GM19023 (cell line): ENCODE data around the gene MAP3K1.
"Not testable (repeated sequence)": the region's sequence is repeated elsewhere in the genome, so short reads cannot be mapped to it uniquely, and the experiment has no call there.

Experiments used
- ATAC-seq: cut with Tn5 transposase; IDR thresholded peaks from one replicate; pipeline ENCODE4 v1.9.1; 2021; ENCODE audit warnings: mild to moderate bottlenecking, moderate library complexity; ENCODE audit not compliant: unreplicated experiment

MAP3K1 gene

GRCh38 chr5:56814963-56815657 lies at the start of gene MAP3K1:
MAP3K1 (plus strand) TSS chr5:56815549; CDS start chr5:56815574, 25 bp downstream.
- ATAC-seq = peak; percentile 52

- ATAC-seq = no peak
Measured at GRCh38 chr5:56766926-56767325, 48.4 kb upstream of the MAP3K1 start.

- no peak for ATAC-seq
Measured at GRCh38 chr5:56769875-56770604, 45.3 kb upstream of the MAP3K1 start.

DNA sequence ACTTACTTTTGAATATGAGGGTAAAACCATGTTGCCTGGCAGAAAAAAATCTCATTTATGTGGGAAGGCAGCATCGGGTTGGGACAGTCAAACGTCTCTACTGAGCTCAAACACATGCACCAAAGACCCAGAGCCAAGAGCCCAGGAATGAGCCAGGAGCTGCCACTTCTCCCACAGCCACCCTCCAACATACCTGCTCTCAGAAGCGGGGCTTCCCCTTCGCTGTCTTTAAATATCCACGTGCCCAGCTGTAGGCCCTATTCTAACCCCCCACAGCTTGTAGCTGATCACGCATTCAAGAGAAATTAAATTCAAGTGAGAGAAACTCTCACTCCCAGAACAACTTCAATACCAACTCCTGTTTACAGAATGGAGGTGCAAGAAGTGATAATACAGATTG lies 42.6 kb upstream of the MAP3K1 start:
- ATAC-seq = no peak

GRCh38 chr5:56774957-56775356 lies 40.4 kb upstream of the MAP3K1 start:
- no peak for ATAC-seq

DNA sequence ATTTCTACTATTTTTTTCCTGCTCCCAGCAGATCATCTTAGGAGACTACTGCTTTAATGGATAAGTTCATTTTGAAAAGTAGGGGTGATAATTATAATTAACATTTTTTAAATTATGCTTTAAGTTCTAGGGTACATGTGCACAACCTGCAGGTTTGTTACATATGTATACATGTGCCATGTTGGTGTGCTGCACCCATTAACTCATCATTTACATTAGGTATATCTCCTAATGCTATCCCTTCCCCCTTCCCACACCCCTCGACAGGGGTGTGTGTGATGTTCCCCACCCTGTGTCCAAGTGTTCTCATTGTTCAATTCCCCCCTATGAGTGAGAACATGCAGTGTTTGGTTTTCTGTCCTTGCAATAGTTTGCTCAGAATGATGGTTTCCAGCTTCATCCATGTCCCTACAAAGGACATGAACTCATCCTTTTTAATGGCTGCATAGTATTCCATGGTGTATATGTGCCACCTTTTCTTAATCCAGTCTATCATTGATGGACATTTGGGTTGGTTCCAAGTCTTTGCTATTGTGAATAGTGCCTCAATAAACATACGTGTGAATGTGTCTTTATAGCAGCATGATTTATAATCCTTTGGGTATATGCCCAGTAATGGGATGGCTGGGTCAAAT lies 39.0 kb upstream of the MAP3K1 start:
- ATAC-seq = not testable (repeated sequence)

GRCh38 chr5:56783261-56783660 lies 32.1 kb upstream of the MAP3K1 start:
- no peak for ATAC-seq

- no peak for ATAC-seq
Measured at GRCh38 chr5:56786346-56786745, 29.0 kb upstream of the MAP3K1 start.

GRCh38 chr5:56791396-56791795 lies 24.0 kb upstream of the MAP3K1 start:
- no peak for ATAC-seq

- no peak for ATAC-seq
Measured at GRCh38 chr5:56798521-56798920, 16.8 kb upstream of the MAP3K1 start.

GRCh38 chr5:56800186-56800585 lies 15.2 kb upstream of the MAP3K1 start:
- no peak for ATAC-seq

- no peak for ATAC-seq
Measured at GRCh38 chr5:56801256-56801655, 14.1 kb upstream of the MAP3K1 start.

GRCh38 chr5:56802205-56802604 lies 13.1 kb upstream of the MAP3K1 start:
- no peak for ATAC-seq

DNA sequence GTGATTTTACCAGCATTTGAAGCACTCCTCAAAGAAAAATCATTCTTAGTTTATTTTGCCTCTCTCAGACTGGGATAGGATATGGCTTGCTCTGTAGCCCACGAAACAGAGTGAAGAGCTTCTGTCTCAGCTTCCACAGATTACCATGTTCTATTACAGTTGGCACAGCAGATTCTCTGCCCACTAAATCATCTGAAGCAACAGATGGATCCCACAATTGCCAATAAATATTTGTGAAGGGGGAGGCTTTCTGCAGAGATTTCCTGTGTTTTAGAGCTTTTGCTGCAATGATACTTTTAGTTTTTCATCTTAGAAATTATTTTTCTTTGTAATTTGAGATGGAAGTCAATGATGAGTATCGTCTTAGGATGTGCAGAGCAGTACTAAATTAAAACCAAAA lies 12.3 kb upstream of the MAP3K1 start:
- no peak for ATAC-seq

DNA sequence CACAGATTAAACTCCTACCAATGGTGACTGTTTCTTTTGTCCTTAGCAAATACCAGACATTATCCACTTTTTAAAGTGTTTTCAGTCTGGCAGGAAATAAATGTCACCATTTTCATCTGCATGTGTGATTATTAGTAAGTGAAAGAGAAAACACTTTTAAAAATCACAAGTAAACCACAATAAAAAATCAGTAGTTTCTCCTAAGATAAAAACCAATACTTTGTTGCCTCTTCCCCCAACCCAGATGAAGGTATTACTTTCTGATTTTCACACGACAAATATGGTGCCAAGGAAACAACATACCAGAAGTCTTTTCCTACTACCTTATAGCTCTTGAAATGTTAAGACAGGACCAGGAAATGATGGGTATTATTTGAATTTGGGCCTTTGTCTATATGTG lies 11.5 kb upstream of the MAP3K1 start:
- no peak for ATAC-seq

- no peak for ATAC-seq
Measured at GRCh38 chr5:56807679-56808078, 7.7 kb upstream of the MAP3K1 start.

DNA sequence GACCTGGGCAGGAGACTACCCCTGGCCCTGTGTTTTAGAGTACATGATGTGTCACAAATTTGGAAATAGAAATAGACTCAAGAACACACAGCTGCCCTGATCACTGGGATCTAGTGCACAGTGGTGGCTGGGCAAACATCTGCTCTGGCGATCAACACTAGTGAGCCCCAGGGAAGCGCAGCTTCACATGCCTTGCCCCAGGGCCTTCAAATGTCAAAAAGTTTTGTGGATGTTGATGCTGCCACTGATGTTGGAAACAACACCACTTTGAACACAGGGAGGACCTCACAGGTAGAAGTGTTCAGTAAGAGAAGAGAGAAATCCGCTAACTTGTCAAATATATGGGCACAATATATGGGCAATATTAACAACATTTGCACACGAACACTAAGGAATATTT lies 7.1 kb upstream of the MAP3K1 start:
- no peak for ATAC-seq

DNA sequence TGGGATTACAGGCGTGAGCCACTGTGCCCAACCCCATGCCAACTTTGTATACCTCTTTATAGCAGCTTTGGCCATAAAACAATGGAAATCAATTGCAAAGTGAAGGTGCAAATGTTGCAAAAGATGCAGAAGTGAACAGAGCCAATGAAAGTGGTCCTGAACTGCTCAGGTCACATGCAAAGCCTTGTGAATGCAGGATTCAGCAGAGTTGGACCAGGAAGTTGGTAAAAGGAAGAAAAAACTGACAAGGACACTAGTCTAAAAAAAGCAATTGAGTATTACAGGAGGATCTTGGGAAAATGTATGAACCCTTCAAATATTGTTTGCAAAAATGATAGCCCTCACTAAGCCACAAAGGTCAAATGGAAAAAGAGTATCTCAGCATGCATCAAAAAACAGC lies 4.5 kb upstream of the MAP3K1 start:
- no peak for ATAC-seq

DNA sequence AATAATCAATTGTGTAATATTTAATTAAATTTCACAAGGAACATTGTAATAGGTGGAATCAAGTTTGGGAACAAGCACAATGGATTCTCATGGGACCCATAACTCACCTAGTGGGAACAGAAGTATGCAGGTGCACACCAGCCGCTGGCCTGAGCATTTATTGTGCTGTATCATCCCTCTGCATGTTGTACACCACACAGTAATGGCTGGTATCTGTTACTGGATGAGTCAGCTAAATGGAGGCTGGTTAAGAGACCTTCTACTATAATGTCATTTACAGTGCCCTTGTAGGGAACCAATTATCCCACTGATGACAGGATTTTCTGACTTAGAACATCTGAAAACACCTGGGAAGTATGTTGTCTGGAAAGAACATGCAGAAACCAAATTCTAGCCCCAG lies 3.2 kb upstream of the MAP3K1 start:
- ATAC-seq = no peak

GRCh38 chr5:56813302-56813701 lies 2.0 kb upstream of the MAP3K1 start:
- no peak for ATAC-seq

DNA sequence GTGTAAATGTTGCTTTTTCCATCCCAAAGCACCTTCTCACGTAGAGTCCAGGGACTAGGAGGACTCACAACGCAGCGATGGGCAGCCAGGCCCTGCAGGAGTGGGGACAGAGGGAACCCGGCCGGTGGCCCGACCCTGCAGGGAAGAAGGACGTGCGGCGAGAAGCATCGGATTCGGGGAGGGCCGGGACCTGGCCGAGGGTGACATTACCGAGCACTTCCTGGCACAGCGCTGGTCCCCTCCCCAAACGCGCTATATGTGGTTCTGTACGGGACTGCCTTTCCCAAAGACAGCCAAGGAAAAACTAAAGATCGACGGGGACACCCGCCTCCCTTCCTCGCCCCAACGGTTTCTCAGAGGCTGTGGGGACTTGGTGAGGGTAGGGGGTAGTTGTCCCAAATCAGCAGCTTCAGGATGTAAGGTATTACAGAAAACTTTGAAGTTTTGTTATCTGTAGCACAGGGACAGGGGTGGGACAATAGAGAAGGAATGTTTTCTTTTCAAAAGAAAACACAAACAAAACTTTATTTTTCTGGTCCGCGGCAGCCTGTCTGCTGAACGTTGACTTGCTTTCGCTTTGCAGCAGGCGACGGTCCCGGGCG lies 887 bp upstream of the MAP3K1 start:
- ATAC-seq = no peak
